Calu3 (cell line): ENCODE data around the gene SLC25A26. TPM values are rescaled to one million over a fixed set of nuclear protein-coding genes. Genes with fewer than 3 reads are reported as not detected.

Experiments
- BruUV-seq: library from RNA; stranded (reverse); fragments of 400-500 nt; replicated peaks from 2 replicates; lab custom pipeline; 2021; lab: Mats Ljungman, UMichigan
- CTCF ChIA-PET: fragments of 300-600 bp; sonication (Branson Sonifier 250); formaldehyde crosslinking; loops from one replicate; lab custom pipeline; 2022; ENCODE audit warnings: antibody characterized with exemption; lab: Charles Lee
- DNase-seq: peaks from one replicate; pipeline ENCODE4 v3.0.0; 2022
- H3K27ac Mint-ChIP-seq: one replicate; pipeline ENCODE4 v1.8.0; 2022; ENCODE audit warnings: mixed read lengths; ENCODE audit not compliant: unreplicated experiment
- H3K27me3 Mint-ChIP-seq: one replicate; pipeline ENCODE4 v1.8.0; 2022; ENCODE audit warnings: mixed read lengths; ENCODE audit not compliant: unreplicated experiment
- H3K36me3 Mint-ChIP-seq: one replicate; pipeline ENCODE4 v1.8.0; 2022; ENCODE audit warnings: mild to moderate bottlenecking, moderate library complexity, mixed read lengths; ENCODE audit not compliant: insufficient read depth, unreplicated experiment
- H3K4me1 Mint-ChIP-seq: one replicate; pipeline ENCODE4 v1.8.0; 2022; ENCODE audit warnings: mild to moderate bottlenecking, low read depth, mixed read lengths; ENCODE audit not compliant: unreplicated experiment
- H3K4me3 Mint-ChIP-seq: one replicate; pipeline ENCODE4 v1.8.0; 2022; ENCODE audit warnings: mild to moderate bottlenecking, low read depth, moderate library complexity, mixed read lengths; ENCODE audit not compliant: unreplicated experiment
- H3K9me3 Mint-ChIP-seq: one replicate; pipeline ENCODE4 v1.8.0; 2022; ENCODE audit warnings: low read depth, mixed read lengths; ENCODE audit not compliant: unreplicated experiment
- intact Hi-C: fragments of 100-400 bp; cut with micrococcal nuclease; formaldehyde crosslinking; loops from one replicate; pipeline ENCODE4 v1.10.0; 2022; ENCODE audit not compliant: unreplicated experiment
- total RNA-seq: library from RNA; stranded (reverse); gene quantifications from 2 replicates; pipeline ENCODE4 v1.2.3, GENCODE V29; 2022
- TF ChIP-seq, protein P1 (sequence below): fragments of 200-600 bp; IDR thresholded peaks from one replicate; pipeline ENCODE4 v1.8.0; 2022; ENCODE audit warnings: antibody characterized with exemption; ENCODE audit not compliant: unreplicated experiment

Gene SLC25A26
- total RNA-seq, 1 experiment from 2014 or later: 15.8 TPM

DNA sequence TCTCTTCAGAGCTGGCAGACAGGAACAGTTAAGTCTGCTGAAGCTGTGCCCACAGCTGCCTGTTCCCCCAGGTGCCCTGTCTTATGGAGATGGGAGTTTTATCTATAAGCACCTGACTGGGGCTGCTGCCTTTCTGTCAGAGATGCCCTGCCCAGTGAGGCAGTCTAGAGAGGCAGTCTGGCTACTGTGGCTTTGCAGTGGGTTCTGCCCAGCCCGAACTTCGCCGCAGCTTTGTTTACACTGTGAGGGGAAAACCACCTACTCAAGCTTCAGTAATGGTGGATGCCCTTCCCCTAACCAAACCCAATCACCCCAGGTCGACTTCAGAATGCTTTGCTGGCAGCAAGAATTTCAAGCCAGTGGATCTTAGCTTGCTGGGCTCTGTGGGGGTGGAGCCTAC lies 91.2 kb downstream of the SLC25A26 start:
- Mint-ChIP-seq H3K4me1 (no peaks in the 10 kb centered on the region), H3K27me3 (no peaks in the 10 kb centered on the region), H3K9me3 (no peaks in the 10 kb centered on the region), H3K27ac (no peak overlapping the region), H3K36me3 (no peaks in the 10 kb centered on the region), H3K4me3 (no peak overlapping the region)
- no peak for DNase-seq
- CTCF ChIA-PET: no interaction called here
- intact Hi-C loops: no loop called here
- BruUV-seq: no TSS peak
- TF ChIP-seq, protein P1, sequence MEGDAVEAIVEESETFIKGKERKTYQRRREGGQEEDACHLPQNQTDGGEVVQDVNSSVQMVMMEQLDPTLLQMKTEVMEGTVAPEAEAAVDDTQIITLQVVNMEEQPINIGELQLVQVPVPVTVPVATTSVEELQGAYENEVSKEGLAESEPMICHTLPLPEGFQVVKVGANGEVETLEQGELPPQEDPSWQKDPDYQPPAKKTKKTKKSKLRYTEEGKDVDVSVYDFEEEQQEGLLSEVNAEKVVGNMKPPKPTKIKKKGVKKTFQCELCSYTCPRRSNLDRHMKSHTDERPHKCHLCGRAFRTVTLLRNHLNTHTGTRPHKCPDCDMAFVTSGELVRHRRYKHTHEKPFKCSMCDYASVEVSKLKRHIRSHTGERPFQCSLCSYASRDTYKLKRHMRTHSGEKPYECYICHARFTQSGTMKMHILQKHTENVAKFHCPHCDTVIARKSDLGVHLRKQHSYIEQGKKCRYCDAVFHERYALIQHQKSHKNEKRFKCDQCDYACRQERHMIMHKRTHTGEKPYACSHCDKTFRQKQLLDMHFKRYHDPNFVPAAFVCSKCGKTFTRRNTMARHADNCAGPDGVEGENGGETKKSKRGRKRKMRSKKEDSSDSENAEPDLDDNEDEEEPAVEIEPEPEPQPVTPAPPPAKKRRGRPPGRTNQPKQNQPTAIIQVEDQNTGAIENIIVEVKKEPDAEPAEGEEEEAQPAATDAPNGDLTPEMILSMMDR: no peak

DNA sequence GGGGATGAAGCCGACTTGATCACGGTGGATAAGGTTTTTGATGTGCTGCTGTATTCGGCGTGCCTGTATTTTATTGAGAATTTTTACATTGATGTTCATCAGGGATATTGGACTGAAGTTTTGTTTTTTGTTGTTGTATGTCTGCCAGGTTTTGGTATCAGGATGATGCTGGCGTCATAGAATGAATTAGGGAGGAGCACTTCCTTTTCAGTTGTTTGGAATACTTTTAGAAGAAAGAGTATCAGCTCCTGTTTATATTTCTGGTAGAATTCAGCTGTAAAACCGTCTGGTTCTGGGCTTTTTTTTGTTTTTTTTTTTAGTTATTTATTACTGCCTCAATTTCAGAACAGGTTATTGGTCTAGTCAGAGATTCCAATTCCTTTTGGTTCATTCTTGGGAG lies 93.7 kb downstream of the SLC25A26 start:
- no peaks in the 10 kb centered on the region for H3K9me3 Mint-ChIP-seq
- intact Hi-C loops: no loop called here

DNA sequence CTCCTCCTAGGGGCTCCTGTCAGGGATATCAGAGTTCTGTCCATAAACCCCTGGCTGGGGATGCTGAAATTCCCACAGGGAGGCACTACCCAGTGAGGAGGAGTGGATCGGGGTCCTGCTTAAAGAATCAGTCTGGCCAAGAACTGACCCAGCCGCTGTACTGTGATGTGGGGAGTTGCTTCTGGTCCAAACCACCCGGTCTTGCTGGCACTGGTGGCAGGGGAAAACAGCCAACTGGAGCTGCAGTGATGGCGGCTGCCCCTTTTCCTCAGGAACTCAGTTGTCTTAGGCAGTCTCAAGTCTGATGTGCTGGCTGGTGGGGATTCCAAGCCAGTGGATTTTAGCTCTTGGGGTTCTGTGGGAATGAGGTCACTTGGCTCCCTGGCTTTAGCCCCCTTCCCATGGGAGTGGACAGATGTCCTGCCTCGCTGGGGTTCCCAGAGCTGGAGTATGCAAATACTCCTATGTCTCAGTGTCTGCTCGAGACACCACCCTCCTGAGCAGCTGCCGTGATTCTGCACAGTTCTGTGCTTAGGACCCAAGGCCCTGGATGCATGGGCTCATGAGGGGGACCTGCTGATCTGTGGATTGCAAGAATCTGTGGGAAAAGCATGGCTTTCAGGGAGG lies 97.1 kb downstream of the SLC25A26 start:
- Mint-ChIP-seq H3K4me1 (no peaks in the 10 kb centered on the region), H3K27ac (no peak overlapping the region), H3K4me3 (no peak overlapping the region), H3K9me3 (no peaks in the 10 kb centered on the region), H3K36me3 (no peaks in the 10 kb centered on the region), H3K27me3 (no peaks in the 10 kb centered on the region)
- CTCF ChIA-PET: no interaction called here
- TF ChIP-seq, protein P1: no peak
- intact Hi-C loops: no loop called here
- DNase-seq: no peak
- BruUV-seq: no TSS peak

More for the DNA sequence above, 93.7 kb downstream of the SLC25A26 start:
- no TSS peak for BruUV-seq
- CTCF ChIA-PET: no interaction called here
- H3K4me3 Mint-ChIP-seq: no peak overlapping the region
- TF ChIP-seq, protein P1: no peak
- no peaks in the 10 kb centered on the region for H3K36me3 Mint-ChIP-seq
- DNase-seq: no peak
- no peaks in the 10 kb centered on the region for H3K27me3 Mint-ChIP-seq
- H3K27ac Mint-ChIP-seq: no peak overlapping the region
- H3K4me1 Mint-ChIP-seq: no peaks in the 10 kb centered on the region

DNA sequence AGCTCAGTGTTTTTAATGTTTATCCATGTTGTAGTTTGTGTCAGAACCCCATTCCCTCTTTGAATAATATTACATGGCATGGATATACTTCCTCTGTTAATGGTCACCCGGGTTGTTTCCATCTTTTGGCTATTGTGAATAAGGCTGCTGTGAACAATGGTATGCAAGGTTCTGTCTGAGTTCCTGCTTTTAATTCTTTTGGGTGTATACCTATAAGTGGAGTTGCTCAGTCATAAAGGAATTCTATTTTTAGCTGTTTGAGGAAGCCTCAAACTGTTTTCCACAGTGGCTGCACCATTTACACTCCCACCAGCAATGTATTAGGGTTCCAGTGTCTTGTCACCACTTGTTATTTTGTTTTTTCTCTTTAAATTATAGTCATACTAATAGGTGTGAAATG lies 99.6 kb downstream of the SLC25A26 start:
- Mint-ChIP-seq H3K27me3 (no peaks in the 10 kb centered on the region), H3K9me3 (no peaks in the 10 kb centered on the region), H3K36me3 (no peaks in the 10 kb centered on the region), H3K4me3 (no peak overlapping the region), H3K27ac (no peak overlapping the region), H3K4me1 (peaks cover 13% of the 10 kb centered on the region)
- TF ChIP-seq, protein P1: no peak
- intact Hi-C loops: no loop called here
- CTCF ChIA-PET: no interaction called here
- DNase-seq: no peak
- BruUV-seq: no TSS peak
